Mammary epithelial cell (primary cell): Measurements from ENCODE around the gene NTSR2.

ENCODE experiments used
- EZH2 ChIP-seq: IDR thresholded peaks from 2 replicates; pipeline ENCODE4 v1.6.1; 2012; ENCODE audit warnings: low read length, inconsistent platforms, borderline replicate concordance
- TF ChIP-seq, protein P1 (sequence below), 2 donors: IDR thresholded peaks in 1 of 2; conservative IDR thresholded peaks in 1 of 2; 2 replicates each; pipeline ENCODE4 v1.5.1; 2011 to 2012; ENCODE audit warnings: inconsistent platforms in 2 of 2, low read length in 2 of 2, mild to moderate bottlenecking in 2 of 2, control low read depth in 1 of 2, low read depth in 1 of 2; ENCODE audit not compliant: insufficient read depth in 1 of 2; ENCODE audit errors: extremely low read depth in 1 of 2

DNA sequence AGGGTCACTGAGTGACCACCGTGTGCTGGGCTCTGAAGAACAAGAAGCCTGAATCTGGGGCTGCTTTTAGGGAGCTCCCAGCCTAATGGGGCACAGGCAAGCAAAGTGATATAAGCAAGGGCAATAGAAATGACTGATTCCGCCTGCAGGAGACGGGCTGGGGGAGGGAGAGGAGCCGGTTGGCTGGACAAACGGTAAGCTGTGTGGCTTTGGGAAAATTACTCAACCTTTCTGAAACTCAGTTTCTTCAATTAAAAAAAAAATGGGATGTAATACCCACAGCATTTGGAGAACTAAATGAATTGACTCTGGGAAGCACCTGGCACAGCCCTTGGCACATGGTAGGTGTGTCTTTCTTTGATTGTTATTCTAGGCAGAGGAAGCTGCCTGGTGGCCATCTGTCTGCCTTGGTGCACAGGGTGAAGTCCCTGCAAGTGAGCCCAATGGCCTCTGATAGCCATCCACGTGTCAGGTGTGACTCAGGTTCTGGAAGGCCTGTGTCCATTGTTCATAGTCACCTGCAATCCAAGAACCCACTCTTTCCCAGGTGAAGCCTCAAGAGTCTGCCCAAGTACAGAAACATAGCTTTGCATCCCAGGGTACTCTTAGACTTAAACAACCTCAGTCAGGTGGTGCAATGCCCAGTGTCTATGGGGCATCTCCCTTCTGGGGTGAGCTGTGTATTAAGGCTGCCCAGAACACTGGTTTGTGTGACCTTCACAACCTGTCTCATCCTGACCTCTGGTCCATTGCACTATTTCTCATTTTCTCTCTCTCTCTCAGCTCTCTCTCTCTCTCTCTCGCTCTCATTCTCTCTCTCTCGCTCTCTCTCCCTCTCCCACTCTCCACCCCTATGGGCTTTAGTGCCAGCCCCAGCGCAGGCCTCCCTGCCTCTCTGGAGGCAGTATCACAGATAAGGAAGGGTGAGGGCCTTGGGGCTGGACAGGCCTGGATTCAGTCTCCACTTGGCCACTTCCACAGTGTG is 30.0 kb upstream of the NTSR2 start:
- TF ChIP-seq, protein P1, sequence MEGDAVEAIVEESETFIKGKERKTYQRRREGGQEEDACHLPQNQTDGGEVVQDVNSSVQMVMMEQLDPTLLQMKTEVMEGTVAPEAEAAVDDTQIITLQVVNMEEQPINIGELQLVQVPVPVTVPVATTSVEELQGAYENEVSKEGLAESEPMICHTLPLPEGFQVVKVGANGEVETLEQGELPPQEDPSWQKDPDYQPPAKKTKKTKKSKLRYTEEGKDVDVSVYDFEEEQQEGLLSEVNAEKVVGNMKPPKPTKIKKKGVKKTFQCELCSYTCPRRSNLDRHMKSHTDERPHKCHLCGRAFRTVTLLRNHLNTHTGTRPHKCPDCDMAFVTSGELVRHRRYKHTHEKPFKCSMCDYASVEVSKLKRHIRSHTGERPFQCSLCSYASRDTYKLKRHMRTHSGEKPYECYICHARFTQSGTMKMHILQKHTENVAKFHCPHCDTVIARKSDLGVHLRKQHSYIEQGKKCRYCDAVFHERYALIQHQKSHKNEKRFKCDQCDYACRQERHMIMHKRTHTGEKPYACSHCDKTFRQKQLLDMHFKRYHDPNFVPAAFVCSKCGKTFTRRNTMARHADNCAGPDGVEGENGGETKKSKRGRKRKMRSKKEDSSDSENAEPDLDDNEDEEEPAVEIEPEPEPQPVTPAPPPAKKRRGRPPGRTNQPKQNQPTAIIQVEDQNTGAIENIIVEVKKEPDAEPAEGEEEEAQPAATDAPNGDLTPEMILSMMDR (conservative IDR thresholded peaks at IDR 0.05 in 1 of 2, IDR thresholded peaks at IDR 0.05 in 1 of 2; ENCODE audit: extremely low read depth in 1 of 2, insufficient read depth in 1 of 2, low read depth in 1 of 2, low read length in 2 of 2) = no peak
- TF ChIP-seq EZH2 = no peak
